ENCODE measurements around the gene NR2F1-AS1.
"Not testable (repeated sequence)": the region's sequence is repeated elsewhere in the genome, so short reads cannot be mapped to it uniquely, and the experiment has no call there.

NR2F1-AS1 gene

GRCh38 chr5:93519740-93520139, 61.3 kb downstream of the NR2F1-AS1 start:
- DNase-seq (ENCODE audit: low read depth in 2 of 2) = no peak

- DNase-seq (ENCODE audit: low read depth in 2 of 2) = no peak
Measured at GRCh38 chr5:93517828-93518227, 63.2 kb downstream of the NR2F1-AS1 start.

GRCh38 chr5:93513298-93513697, 67.7 kb downstream of the NR2F1-AS1 start:
- no peak for DNase-seq (ENCODE audit: low read depth in 2 of 2)

GRCh38 chr5:93512799-93513198, 68.2 kb downstream of the NR2F1-AS1 start:
- no peak for DNase-seq (ENCODE audit: low read depth in 2 of 2)

- no peak for DNase-seq (ENCODE audit: low read depth in 2 of 2)
Measured at GRCh38 chr5:93511445-93511844, 69.6 kb downstream of the NR2F1-AS1 start.

- DNase-seq (ENCODE audit: low read depth in 2 of 2) = no peak
Measured at GRCh38 chr5:93510626-93511380, 70.2 kb downstream of the NR2F1-AS1 start.

GRCh38 chr5:93505553-93505952, 75.5 kb downstream of the NR2F1-AS1 start:
- DNase-seq (ENCODE audit: low read depth in 2 of 2) = not testable (repeated sequence)

- no peak for DNase-seq (ENCODE audit: low read depth in 2 of 2)
Measured at GRCh38 chr5:93503598-93504067, 77.4 kb downstream of the NR2F1-AS1 start.

GRCh38 chr5:93497096-93497495, 83.9 kb downstream of the NR2F1-AS1 start:
- DNase-seq (ENCODE audit: low read depth in 2 of 2) = no peak

- no peak for DNase-seq (ENCODE audit: low read depth in 2 of 2)
Measured at GRCh38 chr5:93479982-93480509, 101.0 kb downstream of the NR2F1-AS1 start.

- no peak for DNase-seq (ENCODE audit: low read depth in 2 of 2)
Measured at GRCh38 chr5:93477816-93478215, 103.2 kb downstream of the NR2F1-AS1 start.

- DNase-seq (ENCODE audit: low read depth in 2 of 2) = no peak
Measured at GRCh38 chr5:93476251-93476742, 104.7 kb downstream of the NR2F1-AS1 start.

- no peak for DNase-seq (ENCODE audit: low read depth in 2 of 2)
Measured at GRCh38 chr5:93462916-93463315, 118.1 kb downstream of the NR2F1-AS1 start.

GRCh38 chr5:93461756-93462155, 119.3 kb downstream of the NR2F1-AS1 start:
- no peak for DNase-seq (ENCODE audit: low read depth in 2 of 2)

GRCh38 chr5:93460286-93460685, 120.7 kb downstream of the NR2F1-AS1 start:
- DNase-seq (ENCODE audit: low read depth in 2 of 2) = no peak

GRCh38 chr5:93456796-93457195, 124.2 kb downstream of the NR2F1-AS1 start:
- DNase-seq (ENCODE audit: low read depth in 2 of 2) = not testable (repeated sequence)

GRCh38 chr5:93454896-93455295, 126.1 kb downstream of the NR2F1-AS1 start:
- no peak for DNase-seq (ENCODE audit: low read depth in 2 of 2)

- DNase-seq (ENCODE audit: low read depth in 2 of 2) = no peak
Measured at GRCh38 chr5:93452255-93452654, 128.8 kb downstream of the NR2F1-AS1 start.

- no peak for DNase-seq (ENCODE audit: low read depth in 2 of 2)
Measured at GRCh38 chr5:93438124-93438523, 142.9 kb downstream of the NR2F1-AS1 start.

GRCh38 chr5:93436083-93436482, 144.9 kb downstream of the NR2F1-AS1 start:
- no peak for DNase-seq (ENCODE audit: low read depth in 2 of 2)

GRCh38 chr5:93433422-93433821, 147.6 kb downstream of the NR2F1-AS1 start:
- DNase-seq (ENCODE audit: low read depth in 2 of 2) = no peak

- DNase-seq (ENCODE audit: low read depth in 2 of 2) = no peak
Measured at GRCh38 chr5:93431250-93431649, 149.8 kb downstream of the NR2F1-AS1 start.

GRCh38 chr5:93430673-93431199, 150.3 kb downstream of the NR2F1-AS1 start:
- no peak for DNase-seq (ENCODE audit: low read depth in 2 of 2)
